IPS-20b (cell line): ENCODE data around the gene PTPRD.

ENCODE experiments used
- H3K27ac ChIP-seq: one replicate; pipeline ENCODE4 v1.5.1; 2013; ENCODE audit warnings: low read length
- H3K27me3 ChIP-seq: 2 replicates; pipeline ENCODE4 v1.6.1; 2013; ENCODE audit warnings: mild to moderate bottlenecking, low read length, inconsistent platforms; ENCODE audit not compliant: insufficient read depth
- H3K36me3 ChIP-seq: 2 replicates; pipeline ENCODE4 v1.6.1; 2013; ENCODE audit warnings: low read depth, mild to moderate bottlenecking, inconsistent platforms, low read length, moderate library complexity; ENCODE audit not compliant: insufficient read depth
- H3K4me1 ChIP-seq: 2 replicates; pipeline ENCODE4 v1.6.1; 2013; ENCODE audit warnings: mild to moderate bottlenecking, control low read depth, inconsistent platforms, low read length, moderate library complexity; ENCODE audit not compliant: insufficient read depth
- H3K4me3 ChIP-seq: 2 replicates; pipeline ENCODE4 v1.5.1; 2013; ENCODE audit warnings: mild to moderate bottlenecking, low read length, inconsistent platforms
- H3K9ac ChIP-seq: 2 replicates; pipeline ENCODE4 v1.6.1; 2013; ENCODE audit warnings: low read depth, mild to moderate bottlenecking, inconsistent platforms, low read length, moderate library complexity
- H3K9me3 ChIP-seq: 2 replicates; pipeline ENCODE4 v1.6.1; 2013; ENCODE audit warnings: mild to moderate bottlenecking, low read depth, low read length, inconsistent platforms; ENCODE audit not compliant: insufficient read depth

Gene PTPRD

DNA sequence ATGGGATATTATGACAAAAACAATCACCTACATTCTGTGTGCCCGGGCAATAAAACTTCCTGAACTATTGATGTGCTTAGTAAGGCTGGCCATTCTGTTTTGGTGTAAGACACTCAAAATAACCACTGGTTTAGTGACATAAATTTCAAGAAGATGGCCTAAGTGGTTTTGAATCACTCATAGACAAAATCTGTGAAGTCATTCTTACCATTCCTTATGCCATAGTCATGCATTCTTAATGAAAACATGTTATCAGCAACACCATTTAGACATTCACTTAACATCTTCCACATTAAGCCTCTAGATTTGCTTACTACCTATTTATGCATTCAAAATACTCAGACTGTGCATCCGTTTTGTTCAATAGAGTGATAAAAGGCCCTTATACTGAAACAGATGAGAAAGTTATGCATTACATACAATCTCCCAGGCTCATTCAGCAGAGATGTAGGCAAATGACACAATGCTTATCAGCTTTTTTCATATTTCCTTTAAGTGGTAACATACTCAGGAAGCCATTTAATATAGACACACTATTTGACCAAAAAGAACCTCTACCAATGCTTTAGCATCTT, 1964.4 kb downstream of the PTPRD start:
- no peaks in the 10 kb centered on the region for H3K9me3 ChIP-seq
- H3K4me1 ChIP-seq: peaks cover 13% of the 10 kb centered on the region
- no peaks in the 10 kb centered on the region for H3K27me3 ChIP-seq
- no peak overlapping the region for H3K9ac ChIP-seq
- H3K27ac ChIP-seq: no peak overlapping the region
- H3K36me3 ChIP-seq: no peaks in the 10 kb centered on the region
- H3K4me3 ChIP-seq: no peak overlapping the region

GRCh38 chr9:8647824-8648223, 1965.0 kb downstream of the PTPRD start:
- H3K4me1 ChIP-seq: peaks cover 13% of the 10 kb centered on the region
- no peaks in the 10 kb centered on the region for H3K27me3 ChIP-seq
- H3K36me3 ChIP-seq: no peaks in the 10 kb centered on the region
- H3K27ac ChIP-seq: no peak overlapping the region
- no peaks in the 10 kb centered on the region for H3K9me3 ChIP-seq
- H3K4me3 ChIP-seq: no peak overlapping the region
- H3K9ac ChIP-seq: no peak overlapping the region

DNA sequence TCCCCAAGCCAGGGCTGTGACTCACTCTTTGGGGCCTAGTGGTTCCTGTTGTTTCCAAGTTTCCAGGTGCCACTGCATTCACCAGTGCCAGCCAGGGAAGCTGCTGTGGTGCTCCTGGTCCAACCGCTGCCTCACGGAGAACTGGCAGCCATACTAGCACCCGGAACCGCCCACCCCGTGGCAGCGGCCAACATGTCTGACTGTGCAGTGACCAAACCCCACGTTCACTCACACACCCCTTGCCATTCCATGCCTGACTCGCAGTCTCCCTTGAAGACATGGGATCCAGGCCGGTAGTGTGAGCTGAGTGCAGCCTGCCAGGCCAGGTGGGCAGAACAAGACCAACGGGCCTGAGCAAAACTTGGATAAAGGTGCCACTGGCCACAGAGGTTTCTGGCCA, 1968.2 kb downstream of the PTPRD start:
- no peak overlapping the region for H3K4me3 ChIP-seq
- no peak overlapping the region for H3K9ac ChIP-seq

DNA sequence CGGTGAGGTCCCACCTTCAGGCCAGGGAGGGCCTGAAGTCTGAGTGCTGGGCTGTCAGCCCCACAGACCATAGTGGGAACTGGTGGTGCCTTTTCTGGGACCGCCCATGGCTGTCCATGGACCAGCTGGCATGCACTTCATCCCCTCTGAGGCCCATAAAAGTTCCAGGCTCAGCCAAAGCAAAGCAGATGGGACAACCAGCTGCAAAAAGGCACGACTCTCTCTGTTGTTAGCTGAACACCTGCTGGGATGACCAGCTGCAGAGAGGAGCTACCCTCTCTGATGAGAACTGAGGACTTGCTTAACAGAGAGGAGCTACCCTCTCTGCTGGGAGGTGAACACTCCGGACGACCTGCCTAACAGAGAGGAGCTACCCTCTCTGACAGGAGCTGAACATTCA, 1968.9 kb downstream of the PTPRD start:
- H3K27me3 ChIP-seq: no peaks in the 10 kb centered on the region
- H3K4me3 ChIP-seq: no peak overlapping the region
- no peak overlapping the region for H3K9ac ChIP-seq
- H3K27ac ChIP-seq: no peak overlapping the region
- no peaks in the 10 kb centered on the region for H3K9me3 ChIP-seq
- H3K4me1 ChIP-seq: 0 out of 2 replicates have a peak, but pooled peaks cover 5% of the 10 kb centered on the region
- no peaks in the 10 kb centered on the region for H3K36me3 ChIP-seq

More for the DNA sequence above, 1968.2 kb downstream of the PTPRD start:
- no peaks in the 10 kb centered on the region for H3K9me3 ChIP-seq
- no peak overlapping the region for H3K27ac ChIP-seq
- no peaks in the 10 kb centered on the region for H3K36me3 ChIP-seq
- H3K27me3 ChIP-seq: no peaks in the 10 kb centered on the region
- 0 out of 2 replicates have a peak, but pooled peaks cover 5% of the 10 kb centered on the region for H3K4me1 ChIP-seq

GRCh38 chr9:8643464-8643863, 1969.3 kb downstream of the PTPRD start:
- no peak overlapping the region for H3K4me3 ChIP-seq
- H3K36me3 ChIP-seq: no peaks in the 10 kb centered on the region
- H3K9me3 ChIP-seq: no peaks in the 10 kb centered on the region
- H3K4me1 ChIP-seq: 0 out of 2 replicates have a peak, but pooled peaks cover 5% of the 10 kb centered on the region
- H3K9ac ChIP-seq: no peak overlapping the region
- no peak overlapping the region for H3K27ac ChIP-seq
- H3K27me3 ChIP-seq: no peaks in the 10 kb centered on the region

DNA sequence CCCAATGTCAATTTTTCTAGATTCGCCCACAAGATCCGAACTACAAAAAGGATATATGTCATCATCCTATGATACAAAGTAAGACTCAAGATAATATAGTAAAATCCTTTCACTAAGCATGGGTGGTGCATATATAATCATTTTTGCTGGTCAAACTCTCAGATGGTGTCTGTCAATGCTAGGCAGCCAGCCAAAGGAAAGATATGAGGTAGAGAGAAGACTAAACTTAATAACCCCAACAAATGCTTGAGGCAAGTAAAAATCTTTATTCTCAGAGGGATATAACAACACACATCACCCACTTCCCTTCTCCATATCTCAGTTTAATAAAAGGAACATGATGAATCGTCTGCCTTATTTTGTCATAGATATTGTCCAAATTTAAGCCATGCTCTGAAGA, 1972.0 kb downstream of the PTPRD start:
- H3K4me1 ChIP-seq: no peaks in the 10 kb centered on the region
- H3K4me3 ChIP-seq: no peak overlapping the region
- H3K27ac ChIP-seq: no peak overlapping the region
- H3K9ac ChIP-seq: no peak overlapping the region
- no peaks in the 10 kb centered on the region for H3K36me3 ChIP-seq
- H3K9me3 ChIP-seq: no peaks in the 10 kb centered on the region
- no peaks in the 10 kb centered on the region for H3K27me3 ChIP-seq

DNA sequence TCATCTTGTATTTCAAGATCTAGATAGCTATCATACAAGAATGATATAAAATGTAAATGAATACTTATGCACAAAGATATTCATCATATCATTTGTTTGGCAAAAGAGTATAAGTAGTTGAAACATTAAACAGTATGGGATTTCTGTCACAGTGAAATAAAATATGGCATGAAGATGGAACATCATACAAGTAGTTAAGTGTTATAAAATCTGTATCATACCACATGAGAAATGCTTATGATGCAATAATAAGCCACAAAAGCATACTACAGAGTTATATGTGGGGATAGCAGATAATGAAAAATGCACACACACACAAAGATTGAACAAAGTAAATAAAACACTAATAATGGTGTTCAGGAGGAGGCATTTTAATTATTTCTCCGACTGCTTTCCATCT, 1975.2 kb downstream of the PTPRD start:
- Histone ChIP-seq H3K27me3 (no peaks in the 10 kb centered on the region), H3K36me3 (no peaks in the 10 kb centered on the region), H3K27ac (no peak overlapping the region), H3K4me1 (no peaks in the 10 kb centered on the region), H3K4me3 (no peak overlapping the region), H3K9ac (no peak overlapping the region), H3K9me3 (no peaks in the 10 kb centered on the region)

DNA sequence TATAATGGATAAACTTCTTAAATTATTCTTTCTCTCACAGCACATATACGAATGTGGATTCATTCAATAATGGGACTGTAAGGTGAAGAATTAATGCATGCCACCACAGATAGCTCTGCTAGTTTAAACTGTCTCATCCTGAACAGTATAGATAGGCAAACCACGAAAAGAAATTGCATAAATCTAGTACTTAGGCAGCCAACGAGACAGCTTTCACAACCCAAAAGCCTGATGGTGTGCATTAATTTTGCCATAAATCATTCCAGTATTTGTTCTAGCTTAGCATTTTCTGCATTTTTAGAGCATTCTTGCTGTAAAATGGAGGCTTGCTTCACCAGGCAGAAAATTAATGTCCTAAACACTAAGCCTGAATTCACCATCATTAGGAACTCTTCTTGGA, 1979.0 kb downstream of the PTPRD start:
- H3K36me3 ChIP-seq: no peaks in the 10 kb centered on the region
- no peak overlapping the region for H3K27ac ChIP-seq
- H3K9ac ChIP-seq: no peak overlapping the region

DNA sequence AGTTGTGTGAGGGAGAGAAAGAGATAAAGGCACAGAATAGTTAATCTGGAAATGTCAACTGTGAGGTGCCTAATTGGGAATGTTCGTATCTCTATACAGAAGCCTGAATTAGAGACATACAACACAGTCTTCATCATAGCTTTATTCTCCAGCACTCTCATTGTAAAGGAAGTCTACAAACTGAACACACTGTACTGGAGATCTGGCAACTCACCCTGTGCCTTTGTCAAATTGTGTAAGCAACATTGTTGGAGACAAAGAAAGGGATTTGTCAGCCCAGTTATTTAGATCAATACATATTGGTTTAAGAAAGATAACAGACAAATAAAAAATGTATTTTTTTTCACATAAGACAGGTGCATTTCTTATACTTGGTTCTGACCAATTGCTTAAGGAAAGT, 1980.3 kb downstream of the PTPRD start:
- H3K36me3 ChIP-seq: no peaks in the 10 kb centered on the region
- H3K4me1 ChIP-seq: 0 out of 2 replicates have a peak, but pooled peaks cover 3% of the 10 kb centered on the region
- no peaks in the 10 kb centered on the region for H3K27me3 ChIP-seq
- H3K4me3 ChIP-seq: no peak overlapping the region
- H3K9ac ChIP-seq: no peak overlapping the region
- no peaks in the 10 kb centered on the region for H3K9me3 ChIP-seq
- no peak overlapping the region for H3K27ac ChIP-seq

More for the DNA sequence above, 1979.0 kb downstream of the PTPRD start:
- H3K4me1 ChIP-seq: no peaks in the 10 kb centered on the region
- H3K27me3 ChIP-seq: no peaks in the 10 kb centered on the region
- no peak overlapping the region for H3K4me3 ChIP-seq
- H3K9me3 ChIP-seq: no peaks in the 10 kb centered on the region

GRCh38 chr9:8628791-8629190, 1984.0 kb downstream of the PTPRD start:
- no peak overlapping the region for H3K4me3 ChIP-seq

DNA sequence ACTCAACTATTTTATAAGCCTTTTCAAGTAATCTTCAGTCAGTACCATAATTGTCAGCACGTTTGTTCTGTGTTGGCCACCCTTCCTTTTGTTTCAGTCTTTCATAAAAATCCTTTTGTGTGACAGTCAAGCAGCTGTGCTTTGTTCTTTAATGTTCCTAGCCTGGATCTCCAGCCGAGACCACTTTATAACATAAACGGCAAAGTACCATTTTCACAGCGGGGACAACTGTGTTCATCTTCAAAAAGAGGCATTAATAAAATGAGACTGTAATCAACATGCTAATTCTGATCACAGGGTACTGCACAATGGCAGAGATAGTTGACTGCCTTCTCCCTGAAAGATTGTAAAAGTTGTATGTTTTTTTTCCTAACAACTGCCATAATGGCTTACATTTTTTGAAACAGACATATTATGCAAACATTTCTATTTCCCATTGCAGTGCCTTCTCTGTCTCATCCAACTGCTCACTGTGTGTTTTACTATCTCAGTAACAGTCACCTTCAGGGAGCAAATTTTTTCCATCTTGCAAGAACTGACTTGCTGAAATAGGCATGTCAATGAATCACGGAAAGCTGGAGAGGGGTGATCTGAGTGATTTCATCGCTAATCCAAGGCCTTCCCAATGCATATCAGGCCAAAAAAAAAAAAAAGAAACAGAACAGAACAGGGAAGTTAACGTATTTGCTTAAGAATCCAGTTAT, 1984.7 kb downstream of the PTPRD start:
- Histone ChIP-seq H3K27me3 (no peaks in the 10 kb centered on the region), H3K4me1 (0 out of 2 replicates have a peak, but pooled peaks cover 3% of the 10 kb centered on the region), H3K9me3 (no peaks in the 10 kb centered on the region), H3K4me3 (no peak overlapping the region), H3K9ac (no peak overlapping the region), H3K36me3 (no peaks in the 10 kb centered on the region), H3K27ac (no peak overlapping the region)

More at GRCh38 chr9:8628791-8629190, 1984.0 kb downstream of the PTPRD start:
- 0 out of 2 replicates have a peak, but pooled peaks cover 3% of the 10 kb centered on the region for H3K4me1 ChIP-seq
- no peak overlapping the region for H3K9ac ChIP-seq
- H3K27me3 ChIP-seq: no peaks in the 10 kb centered on the region
- no peaks in the 10 kb centered on the region for H3K36me3 ChIP-seq
- no peaks in the 10 kb centered on the region for H3K9me3 ChIP-seq
- H3K27ac ChIP-seq: no peak overlapping the region

DNA sequence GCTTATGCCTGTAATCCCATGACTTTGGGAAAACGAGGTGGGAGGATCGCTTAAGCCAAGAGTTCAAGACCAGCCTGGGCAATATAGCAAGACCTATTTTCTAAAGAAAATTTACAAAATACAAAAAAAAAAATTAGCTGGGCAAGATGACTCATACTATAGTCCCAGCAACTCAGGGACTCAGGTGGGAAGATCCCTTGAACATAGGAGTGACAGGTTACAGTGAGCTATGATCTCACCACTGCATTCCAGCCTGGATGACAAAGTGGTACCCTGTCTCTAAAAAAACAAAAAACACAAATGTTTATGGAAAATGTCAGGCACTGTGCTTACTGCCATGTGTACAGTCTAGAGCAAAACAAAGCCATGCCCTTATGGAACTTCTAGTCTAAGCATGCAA, 1989.9 kb downstream of the PTPRD start:
- no peaks in the 10 kb centered on the region for H3K27me3 ChIP-seq
- H3K9ac ChIP-seq: no peak overlapping the region
- H3K4me1 ChIP-seq: peaks cover 8% of the 10 kb centered on the region; the same call in 1 of the 2 replicates
- no peaks in the 10 kb centered on the region for H3K36me3 ChIP-seq
- no peaks in the 10 kb centered on the region for H3K9me3 ChIP-seq
- H3K4me3 ChIP-seq: no peak overlapping the region
- no peak overlapping the region for H3K27ac ChIP-seq
